ENCODE results near the gene HIVEP3. TPM values are rescaled to one million over a fixed set of nuclear protein-coding genes. Genes with fewer than 3 reads are reported as not detected.

Gene HIVEP3
- total RNA-seq, 1 donor from 2014 or later, result 2.9 TPM

DNA sequence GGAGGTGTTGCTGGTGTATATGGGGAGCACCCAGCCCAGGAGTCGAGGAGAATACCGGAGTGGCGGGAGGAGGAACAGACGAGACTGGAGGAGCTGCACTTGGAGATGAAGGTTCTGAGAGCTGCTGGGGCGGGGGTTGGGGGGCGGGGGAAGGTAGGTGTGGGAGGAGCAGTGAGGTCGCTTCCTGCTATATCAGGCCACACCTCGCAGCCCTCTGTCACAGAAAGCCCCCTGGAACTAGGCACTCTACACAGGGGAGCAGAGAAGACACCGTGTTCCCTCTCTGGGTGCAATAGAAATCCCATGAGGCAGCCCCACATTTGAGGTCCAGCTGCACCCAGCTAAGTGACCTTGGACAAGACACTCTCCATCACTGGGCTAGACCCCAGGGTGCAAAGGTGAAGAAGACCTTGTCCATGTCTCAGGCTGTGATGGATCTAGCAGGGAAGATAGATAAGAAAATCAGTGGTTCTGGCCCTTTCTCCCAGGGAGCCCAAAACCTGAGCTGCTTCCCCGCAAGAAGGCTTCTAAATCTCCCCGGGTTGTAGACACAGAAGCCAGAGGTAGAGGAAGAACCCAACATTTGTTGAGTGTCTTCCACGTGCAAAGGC lies 278.5 kb downstream of the HIVEP3 start:
- H3K4me1 ChIP-seq, result no peaks in the 10 kb centered on the region
- intact Hi-C loops (cut with DNase I), result no loop called here
- TF ChIP-seq POLR2AphosphoS5 (IDR thresholded peaks at IDR 0.05; ENCODE audit: insufficient read depth in 1 of 2, low read depth in 1 of 2) (no peak), CTCF (IDR thresholded peaks at IDR 0.05) (no peak), POLR2A (IDR thresholded peaks at IDR 0.05) (no peak)
- no peak overlapping the region for H3K4me3 ChIP-seq
- no peak overlapping the region for H3K27ac ChIP-seq
- no peaks in the 10 kb centered on the region for H3K27me3 ChIP-seq
- DNase-seq (ENCODE audit: extremely low spot score in 2 of 2), result no peak
- no peaks in the 10 kb centered on the region for H3K36me3 ChIP-seq
- no peaks in the 10 kb centered on the region for H3K9me3 ChIP-seq

- no peak for TF ChIP-seq CTCF (IDR thresholded peaks at IDR 0.05)
- no peak for TF ChIP-seq POLR2AphosphoS5 (IDR thresholded peaks at IDR 0.05; ENCODE audit: insufficient read depth in 1 of 2, low read depth in 1 of 2)
- Histone ChIP-seq H3K9me3 (no peaks in the 10 kb centered on the region), H3K36me3 (no peaks in the 10 kb centered on the region), H3K27me3 (no peaks in the 10 kb centered on the region), H3K27ac (no peak overlapping the region), H3K4me3 (no peak overlapping the region), H3K4me1 (no peaks in the 10 kb centered on the region)
- intact Hi-C loops (cut with DNase I), result no loop called here
- DNase-seq (ENCODE audit: extremely low spot score in 2 of 2), result no peak
Observed at GRCh38 chr1:41639332-41639936, 279.3 kb downstream of the HIVEP3 start.

DNA sequence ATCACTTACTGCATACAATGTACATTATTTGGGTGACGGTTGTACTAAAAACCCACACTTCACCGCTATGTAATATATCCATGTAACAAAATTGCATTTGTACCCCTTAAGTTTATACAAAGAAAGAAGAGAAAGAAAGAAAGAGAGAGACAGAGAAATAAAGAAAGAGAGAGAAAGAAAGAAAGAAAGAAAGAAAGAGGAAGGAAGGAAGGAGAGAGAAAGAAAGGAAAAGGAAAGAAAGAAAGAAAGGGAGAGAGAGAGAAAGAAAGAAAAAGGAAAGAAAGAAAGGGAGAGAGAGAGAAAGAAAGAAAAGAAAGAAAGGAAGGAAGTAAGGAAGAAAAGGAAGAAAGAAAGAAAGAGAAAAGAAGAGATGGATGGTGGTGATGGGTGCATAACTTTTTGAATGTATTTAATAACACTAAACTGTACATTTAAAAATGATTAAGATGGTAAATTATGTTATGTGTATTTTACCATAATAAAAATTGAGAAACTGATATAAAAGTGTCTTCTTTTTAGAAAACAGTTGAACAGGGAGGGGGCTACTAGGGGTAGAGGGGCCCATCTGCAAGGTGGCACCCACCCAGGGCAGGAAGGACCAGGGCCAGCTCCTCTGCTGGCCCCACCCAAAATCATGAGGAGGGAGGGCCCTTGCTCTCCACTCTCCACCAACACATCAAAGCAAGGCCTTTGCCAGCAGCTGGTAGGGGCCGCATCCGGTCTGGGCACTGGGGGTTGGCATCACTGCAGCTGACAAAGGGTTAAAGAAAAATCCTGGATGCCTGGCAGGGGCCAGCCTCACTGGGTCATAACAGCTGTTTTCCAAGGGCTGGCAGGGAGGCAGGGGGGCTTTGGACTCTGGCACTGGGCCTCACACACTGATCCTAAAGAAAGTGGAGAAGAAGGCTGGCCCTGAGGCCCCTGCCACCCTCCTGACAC lies 280.4 kb downstream of the HIVEP3 start:
- Histone ChIP-seq H3K27ac (no peak overlapping the region), H3K9me3 (no peaks in the 10 kb centered on the region), H3K4me1 (no peaks in the 10 kb centered on the region), H3K4me3 (no peak overlapping the region), H3K36me3 (no peaks in the 10 kb centered on the region), H3K27me3 (no peaks in the 10 kb centered on the region)
- TF ChIP-seq POLR2A (IDR thresholded peaks at IDR 0.05) (no peak), CTCF (IDR thresholded peaks at IDR 0.05) (no peak), POLR2AphosphoS5 (IDR thresholded peaks at IDR 0.05; ENCODE audit: insufficient read depth in 1 of 2, low read depth in 1 of 2) (no peak)
- intact Hi-C loops (cut with DNase I), result no loop called here
- DNase-seq (ENCODE audit: extremely low spot score in 2 of 2), result no peak

- no peak for DNase-seq (ENCODE audit: extremely low spot score in 2 of 2)
- intact Hi-C loops (cut with DNase I), result no loop called here
- Histone ChIP-seq H3K36me3 (no peaks in the 10 kb centered on the region), H3K27ac (no peak overlapping the region), H3K27me3 (no peaks in the 10 kb centered on the region), H3K9me3 (no peaks in the 10 kb centered on the region), H3K4me3 (no peak overlapping the region), H3K4me1 (no peaks in the 10 kb centered on the region)
- TF ChIP-seq POLR2AphosphoS5 (IDR thresholded peaks at IDR 0.05; ENCODE audit: insufficient read depth in 1 of 2, low read depth in 1 of 2) (no peak), POLR2A (IDR thresholded peaks at IDR 0.05) (no peak), CTCF (IDR thresholded peaks at IDR 0.05) (no peak)
Observed at GRCh38 chr1:41637367-41637766, 281.4 kb downstream of the HIVEP3 start.
